HepG2 (cell line): ENCODE results near the gene MAFF. TPM values are rescaled to one million over a fixed set of nuclear protein-coding genes. Genes with fewer than 3 reads are reported as not detected.

Experiments
- CHD4 ChIP-seq: fragments of 200-600 bp; sonication (generic); IDR thresholded peaks from 2 replicates; pipeline ENCODE4 v1.7.0; 2017; ENCODE audit warnings: mild to moderate bottlenecking, low read length, borderline replicate concordance
- CREM ChIP-seq, 2 experiments: sonication (generic) in 1 of 2; formaldehyde crosslinking in 1 of 2; IDR thresholded peaks; 2 replicates each; pipeline versions ENCODE4 v1.4.0 to v1.6.1; 2016 to 2020; ENCODE audit warnings: antibody characterized with exemption in 1 of 2, mild to moderate bottlenecking in 1 of 2, missing genetic modification reagents in 1 of 2
- HDAC6 ChIP-seq: fragments of 200-600 bp; sonication (generic); IDR thresholded peaks from 2 replicates; pipeline ENCODE4 v1.7.0; 2017; ENCODE audit warnings: mild to moderate bottlenecking, antibody characterized with exemption, low read length, low read depth
- RERE ChIP-seq: IDR thresholded peaks from 2 replicates; pipeline ENCODE4 v1.6.1; 2016; ENCODE audit warnings: low read depth, missing genetic modification reagents, missing compliant biosample characterization
- SMARCC2 ChIP-seq: fragments of 450-650 bp; IDR thresholded peaks from 2 replicates; pipeline ENCODE4 v1.6.1; 2017; ENCODE audit warnings: antibody characterized with exemption, mild to moderate bottlenecking
- ZBTB20 ChIP-seq: sonication (generic); formaldehyde crosslinking; IDR thresholded peaks from 2 replicates; pipeline ENCODE4 v1.8.1; 2023; ENCODE audit warnings: missing genetic modification reagents, low read depth, mild to moderate bottlenecking, borderline replicate concordance
- ZNF281 ChIP-seq: sonication (generic); formaldehyde crosslinking; IDR thresholded peaks from 2 replicates; pipeline ENCODE4 v1.4.0; 2020; ENCODE audit warnings: missing genetic modification reagents, borderline replicate concordance
- ZNF451 ChIP-seq: sonication (generic); formaldehyde crosslinking; IDR thresholded peaks from 2 replicates; pipeline ENCODE4 v1.5.0; 2020; ENCODE audit warnings: mild to moderate bottlenecking, missing genetic modification reagents
- polyA plus RNA-seq, 8 experiments: library from polyadenylated mRNA; depleted of rRNA in 3 of 8; stranded (reverse) in 7 of 8; unstranded in 1 of 8; fragments of >200 nt; fragmentation: Illumina TruSeq in 4 of 8; extraction: Trizol in 4 of 8; gene quantifications; 2 replicates each; pipeline versions ENCODE4 v1.2.1 to v1.2.3, GENCODE V29; 2011 to 2016; ENCODE audit warnings: low read depth in 4 of 8, missing spikeins in 1 of 8, mixed read lengths in 1 of 8; ENCODE audit not compliant: insufficient read depth in 1 of 8
- total RNA-seq, 5 experiments: library from RNA; depleted of rRNA; stranded (reverse); fragments of >200 nt; fragmentation: Illumina TruSeq; extraction: Trizol; gene quantifications; 2 replicates each; pipeline ENCODE4 v1.2.3, GENCODE V29; 2016; ENCODE audit warnings: low read depth in 1 of 5
- TF ChIP-seq, protein P1 (sequence below): sonication (generic); formaldehyde crosslinking; IDR thresholded peaks from 2 replicates; pipeline ENCODE4 v1.5.0; 2020; ENCODE audit warnings: mild to moderate bottlenecking, missing genetic modification reagents, borderline replicate concordance
- TF ChIP-seq, protein P2 (sequence below): sonication (generic); formaldehyde crosslinking; IDR thresholded peaks from 2 replicates; pipeline ENCODE4 v1.5.0; 2020; ENCODE audit warnings: missing genetic modification reagents, mild to moderate bottlenecking, borderline replicate concordance
- TF ChIP-seq, protein P3 (sequence below): sonication (generic); formaldehyde crosslinking; IDR thresholded peaks from 2 replicates; pipeline ENCODE4 v1.9.0; 2022; ENCODE audit warnings: low read depth, missing genetic modification reagents

Gene MAFF
- total and polyA plus RNA-seq, 2 of the 13 experiments (the other 11 are each of a cell fraction or from before 2014, with no cell fraction given), result 5.4 to 14.3 TPM

DNA sequence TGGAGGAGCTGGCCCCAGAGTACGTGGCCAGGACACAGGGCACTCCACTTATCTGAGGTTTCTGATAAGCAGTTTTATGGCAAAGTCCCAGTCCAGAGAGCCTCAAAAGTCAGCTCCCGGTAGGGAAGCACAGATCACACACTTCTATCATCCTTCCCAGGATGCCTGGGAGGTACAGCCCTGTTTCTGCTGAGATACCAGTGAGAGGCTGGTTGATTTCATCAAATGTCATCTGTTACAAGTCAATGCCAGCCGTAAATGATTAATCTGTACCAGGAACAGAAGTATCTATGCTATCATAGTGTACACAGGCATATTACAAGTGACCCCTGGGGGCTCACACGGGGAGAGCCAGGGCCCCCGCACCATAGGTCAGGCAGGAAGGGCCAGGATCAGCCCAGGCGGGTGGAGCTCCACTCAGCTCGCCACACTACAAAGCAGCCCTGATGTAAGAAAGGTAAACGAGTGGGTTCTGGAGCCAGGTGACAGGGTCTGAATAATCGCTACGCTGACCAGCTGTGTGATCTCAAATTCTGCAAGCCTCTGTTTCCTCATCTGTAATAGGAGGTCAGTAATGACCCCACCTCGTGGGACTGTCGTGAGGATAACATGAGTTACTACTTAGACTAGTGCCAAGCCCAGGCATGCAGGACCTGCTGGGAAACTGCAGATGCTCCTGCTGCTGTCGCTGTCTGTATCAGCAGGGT lies 37.8 kb upstream of the MAFF start (continued):
- TF ChIP-seq RERE (CRISPR knock-in tag) (peak; percentile 44; the same call in 1 of the 2 replicates), HDAC6 (no peak), ZNF451 (CRISPR knock-in tag) (no peak), CREM (IDR thresholded peaks at IDR 0.05) (peak; percentile 55; the same call in 1 of the 2 replicates), CREM (CRISPR knock-in tag; IDR thresholded peaks at IDR 0.05) (no peak), CHD4 (no peak), SMARCC2 (no peak), ZNF281 (CRISPR knock-in tag) (peak; percentile 8; the same call in 1 of the 2 replicates), ZBTB20 (no peak)
- TF ChIP-seq, protein P1, sequence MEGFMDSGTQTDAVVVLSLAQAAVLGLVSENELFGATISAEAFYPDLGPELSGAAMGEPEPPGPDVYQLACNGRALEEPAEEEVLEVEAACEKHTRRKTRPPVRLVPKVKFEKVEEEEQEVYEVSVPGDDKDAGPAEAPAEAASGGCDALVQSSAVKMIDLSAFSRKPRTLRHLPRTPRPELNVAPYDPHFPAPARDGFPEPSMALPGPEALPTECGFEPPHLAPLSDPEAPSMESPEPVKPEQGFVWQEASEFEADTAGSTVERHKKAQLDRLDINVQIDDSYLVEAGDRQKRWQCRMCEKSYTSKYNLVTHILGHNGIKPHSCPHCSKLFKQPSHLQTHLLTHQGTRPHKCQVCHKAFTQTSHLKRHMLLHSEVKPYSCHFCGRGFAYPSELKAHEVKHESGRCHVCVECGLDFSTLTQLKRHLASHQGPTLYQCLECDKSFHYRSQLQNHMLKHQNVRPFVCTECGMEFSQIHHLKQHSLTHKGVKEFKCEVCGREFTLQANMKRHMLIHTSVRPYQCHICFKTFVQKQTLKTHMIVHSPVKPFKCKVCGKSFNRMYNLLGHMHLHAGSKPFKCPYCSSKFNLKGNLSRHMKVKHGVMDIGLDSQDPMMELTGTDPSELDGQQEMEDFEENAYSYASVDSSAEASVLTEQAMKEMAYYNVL (CRISPR knock-in tag), result no peak
- TF ChIP-seq, protein P2, sequence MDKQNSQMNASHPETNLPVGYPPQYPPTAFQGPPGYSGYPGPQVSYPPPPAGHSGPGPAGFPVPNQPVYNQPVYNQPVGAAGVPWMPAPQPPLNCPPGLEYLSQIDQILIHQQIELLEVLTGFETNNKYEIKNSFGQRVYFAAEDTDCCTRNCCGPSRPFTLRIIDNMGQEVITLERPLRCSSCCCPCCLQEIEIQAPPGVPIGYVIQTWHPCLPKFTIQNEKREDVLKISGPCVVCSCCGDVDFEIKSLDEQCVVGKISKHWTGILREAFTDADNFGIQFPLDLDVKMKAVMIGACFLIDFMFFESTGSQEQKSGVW, result no peak
- TF ChIP-seq, protein P3, sequence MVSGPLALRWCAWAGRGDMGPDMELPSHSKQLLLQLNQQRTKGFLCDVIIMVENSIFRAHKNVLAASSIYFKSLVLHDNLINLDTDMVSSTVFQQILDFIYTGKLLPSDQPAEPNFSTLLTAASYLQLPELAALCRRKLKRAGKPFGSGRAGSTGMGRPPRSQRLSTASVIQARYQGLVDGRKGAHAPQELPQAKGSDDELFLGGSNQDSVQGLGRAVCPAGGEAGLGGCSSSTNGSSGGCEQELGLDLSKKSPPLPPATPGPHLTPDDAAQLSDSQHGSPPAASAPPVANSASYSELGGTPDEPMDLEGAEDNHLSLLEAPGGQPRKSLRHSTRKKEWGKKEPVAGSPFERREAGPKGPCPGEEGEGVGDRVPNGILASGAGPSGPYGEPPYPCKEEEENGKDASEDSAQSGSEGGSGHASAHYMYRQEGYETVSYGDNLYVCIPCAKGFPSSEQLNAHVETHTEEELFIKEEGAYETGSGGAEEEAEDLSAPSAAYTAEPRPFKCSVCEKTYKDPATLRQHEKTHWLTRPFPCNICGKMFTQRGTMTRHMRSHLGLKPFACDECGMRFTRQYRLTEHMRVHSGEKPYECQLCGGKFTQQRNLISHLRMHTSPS, result 0 out of 2 replicates have a peak, but pooled peaks have one; percentile 16
